Heart right ventricle (tissue), 16 donors: ENCODE data around the gene SLC26A9. TPM values are rescaled to one million over a fixed set of nuclear protein-coding genes. Genes with fewer than 3 reads are reported as not detected.

Source experiments
- ATAC-seq, 8 donors: fragments of 200-7000 bp; cut with Tn5 transposase; one replicate each; pipeline ENCODE4 v1.9.1; 2020; ENCODE audit warnings: mild to moderate bottlenecking in 8 of 8, moderate library complexity in 8 of 8, moderate number of reproducible peaks in 1 of 8
- DNase-seq, 2 donors: peaks; one replicate each; pipeline ENCODE4 v3.0.0-alpha.2; 2020
- H3K27ac ChIP-seq, 10 donors: fragments of 200-600 bp; sonication (generic) in 2 of 10; one replicate each; pipeline versions ENCODE4 v1.5.0 to v1.8.0; 2020 to 2022; ENCODE audit warnings: mild to moderate bottlenecking in 3 of 10
- H3K27me3 ChIP-seq, 7 donors: fragments of 200-600 bp; one replicate each; pipeline ENCODE4 v1.8.0; 2021 to 2022; ENCODE audit warnings: mild to moderate bottlenecking in 2 of 7
- H3K36me3 ChIP-seq, 9 donors: fragments of 200-600 bp; sonication (generic) in 1 of 9; one replicate each; pipeline versions ENCODE4 v1.5.0 to v1.8.0; 2020 to 2022; ENCODE audit warnings: mild to moderate bottlenecking in 2 of 9
- H3K4me1 ChIP-seq, 9 donors: fragments of 200-600 bp; sonication (generic) in 1 of 9; one replicate each; pipeline versions ENCODE4 v1.5.0 to v1.8.0; 2020 to 2022; ENCODE audit warnings: mild to moderate bottlenecking in 4 of 9
- H3K4me3 ChIP-seq, 10 donors: fragments of 200-600 bp; sonication (generic) in 2 of 10; one replicate each; pipeline versions ENCODE4 v1.5.0 to v1.8.0; 2020 to 2022; ENCODE audit warnings: mild to moderate bottlenecking in 7 of 10, moderate library complexity in 2 of 10
- H3K9me3 ChIP-seq, 11 donors: fragments of 200-600 bp in 10 of 11; sonication (generic) in 2 of 11; one replicate each; pipeline versions ENCODE4 v1.5.0 to v1.8.0; 2013 to 2022; ENCODE audit warnings: mild to moderate bottlenecking in 2 of 11, control low read depth in 1 of 11, moderate library complexity in 1 of 11
- WGBS, 2 donors: extraction: QIAGEN DNeasy Blood & Tissue Kit; methylation state at CpG; one replicate each; pipeline ENCODE4 v1.1.7; 2013; ENCODE audit warnings: inconsistent platforms in 1 of 2; 5-methylcytosine and 5-hydroxymethylcytosine counted together
- intact Hi-C, 10 donors: fragments of 100-400 bp; cut with DNase I; formaldehyde crosslinking; loops; one replicate each; pipeline versions ENCODE4 v1.11.1 to v1.14.2; 2022
- polyA plus RNA-seq, 2 donors: library from polyadenylated mRNA; stranded (reverse); fragments of 200-250 nt; gene quantifications; one replicate each; pipeline ENCODE4 v1.2.3, GENCODE V29; 2013
- total RNA-seq, 10 donors: library from RNA; stranded (reverse); fragmentation: NEBNext Ultra II Directional in 3 of 10; extraction: Animal tissue kit (Norgen Biotek cat#: 25700) in 3 of 10; gene quantifications; one replicate each; pipeline versions ENCODE4 v1.2.1 to v1.2.4, GENCODE V29; 2021 to 2023
- TF ChIP-seq, protein P1 (sequence below), 9 donors: fragments of 200-600 bp; sonication (generic) in 2 of 9; IDR thresholded peaks; one replicate each; pipeline versions ENCODE4 v1.5.0 to v1.8.0; 2021 to 2022; ENCODE audit warnings: antibody characterized with exemption in 9 of 9, mild to moderate bottlenecking in 5 of 9, moderate library complexity in 1 of 9
- donor health status: Arrhythmogenic right ventricular cardiomyopathy.
- donor health status: ischemic (EF 13 %, LVEDD 7.1; RV severe dilation, severe dysfunction).
- donor health status: healthy with polysubstance abuse.
- donor health status: DM: no; HTN: yes; CAD: no.
- donor health status: DM: no; HTN: no; CAD: no.
- donor health status: ischemic (EF 25% LVEDD 6.9; RV normal size, moderate dysfunction).
- donor health status: ischemic (EF 25% LVEDD 5.7; RV mildly dilated, moderate dysfunction).
- donor health status: healthy.
- donor health status: DM: yes; HTN: yes; CAD: no.
- donor health status: Ischemic cardiomyopathy.
- donor health status: ischemic (EF 35%, LVEDD 5.7; RV mildly dilated, moderate dysfunction).
- donor health status: nonischemic (EF 11% LVEDD 7.7; RV severe dilation, severe dysfunction).
- donor health status: DM: yes; HTN: yes; CAD: no.
- donor health status: PGD.
- donor health status: ischemic (EF 29% LVEDD 5.4; RV normal size, mild dysfunction).
- donor health status: nonischemic (EF 23%, LVEDD 6.1; RV moderate dilation, normal function).

The SLC26A9 gene
- total and polyA plus RNA-seq, 12 donors, result 3.3 to 41.1 (median 12.7) TPM

DNA sequence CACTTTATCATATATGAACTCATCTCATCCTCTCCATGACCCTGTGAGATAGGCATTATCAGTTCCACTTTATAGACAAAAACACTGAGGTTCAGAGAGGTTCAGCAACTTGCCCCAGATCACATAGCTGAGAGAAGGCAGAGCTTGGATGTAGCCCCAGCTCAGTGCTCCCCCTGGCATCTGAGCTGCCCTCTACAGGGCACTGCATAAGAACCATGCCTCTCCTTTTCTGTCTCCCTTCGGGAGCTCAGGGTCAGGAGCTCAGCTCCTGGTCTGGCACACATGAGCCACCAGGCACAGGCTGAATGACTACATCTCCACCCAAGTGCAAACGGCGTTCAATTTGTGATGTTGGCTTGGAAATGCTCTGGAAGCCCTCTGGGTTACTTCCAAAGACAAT is 43.0 kb upstream of the SLC26A9 start:
- Histone ChIP-seq H3K27ac (peak overlapping the region in 1 of 10 donors; percentile 26), H3K36me3 (peaks cover 0 to 7% (median 0%) of the 10 kb centered on the region in 9 donors), H3K27me3 (no peaks in the 10 kb centered on the region), H3K4me3 (no peak overlapping the region), H3K9me3 (no peaks in the 10 kb centered on the region), H3K4me1 (peaks cover 0 to 49% (median 15%) of the 10 kb centered on the region in 9 donors)
- DNase-seq (no peak), ATAC-seq (no peak)
- 68 to 81% methylated on average over 3 of the region's 3 CpGs for WGBS, 2 donors
- intact Hi-C loops, result loop anchor here in 3 of 10 donors (5.0 kb wide), 3 partner anchors 46 to 121 kb away; no protein-coding TSS in a partner anchor
- TF ChIP-seq, protein P1, sequence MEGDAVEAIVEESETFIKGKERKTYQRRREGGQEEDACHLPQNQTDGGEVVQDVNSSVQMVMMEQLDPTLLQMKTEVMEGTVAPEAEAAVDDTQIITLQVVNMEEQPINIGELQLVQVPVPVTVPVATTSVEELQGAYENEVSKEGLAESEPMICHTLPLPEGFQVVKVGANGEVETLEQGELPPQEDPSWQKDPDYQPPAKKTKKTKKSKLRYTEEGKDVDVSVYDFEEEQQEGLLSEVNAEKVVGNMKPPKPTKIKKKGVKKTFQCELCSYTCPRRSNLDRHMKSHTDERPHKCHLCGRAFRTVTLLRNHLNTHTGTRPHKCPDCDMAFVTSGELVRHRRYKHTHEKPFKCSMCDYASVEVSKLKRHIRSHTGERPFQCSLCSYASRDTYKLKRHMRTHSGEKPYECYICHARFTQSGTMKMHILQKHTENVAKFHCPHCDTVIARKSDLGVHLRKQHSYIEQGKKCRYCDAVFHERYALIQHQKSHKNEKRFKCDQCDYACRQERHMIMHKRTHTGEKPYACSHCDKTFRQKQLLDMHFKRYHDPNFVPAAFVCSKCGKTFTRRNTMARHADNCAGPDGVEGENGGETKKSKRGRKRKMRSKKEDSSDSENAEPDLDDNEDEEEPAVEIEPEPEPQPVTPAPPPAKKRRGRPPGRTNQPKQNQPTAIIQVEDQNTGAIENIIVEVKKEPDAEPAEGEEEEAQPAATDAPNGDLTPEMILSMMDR (IDR thresholded peaks at IDR 0.05), result peak in 2 of 9 donors; percentile 9

DNA sequence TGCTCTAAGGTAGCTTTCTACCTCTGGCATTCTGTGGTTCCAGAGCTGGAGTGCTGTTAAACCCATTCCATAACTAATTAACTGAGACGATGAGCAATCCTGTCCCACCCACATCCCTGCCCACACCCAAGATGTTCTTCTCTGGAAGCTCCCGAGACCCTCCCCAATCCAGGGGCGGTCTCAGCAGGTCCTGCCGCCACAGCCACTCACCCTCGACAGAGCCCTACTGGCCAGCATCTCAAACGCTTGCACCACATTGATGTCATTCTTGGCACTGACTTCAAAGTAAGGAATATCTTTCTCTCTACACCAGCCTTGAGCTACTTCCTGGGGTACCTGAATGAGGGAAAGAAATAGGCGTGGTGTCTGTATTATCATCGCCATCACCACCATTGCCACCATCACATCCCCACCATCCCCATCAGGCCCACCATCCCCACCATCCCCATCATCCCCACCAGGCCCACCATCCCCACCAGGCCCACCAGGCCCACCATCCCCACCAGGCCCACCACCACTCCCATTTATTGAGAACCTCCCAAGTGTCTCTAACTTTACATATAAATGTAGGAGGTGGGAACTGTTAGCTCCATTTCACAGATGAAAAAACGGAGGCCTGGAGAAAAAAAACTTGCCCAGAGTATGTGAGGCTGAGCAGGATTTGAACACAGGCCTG is 42.2 kb upstream of the SLC26A9 start:
- Histone ChIP-seq H3K27ac (no peak overlapping the region), H3K36me3 (peaks cover 0 to 3% (median 0%) of the 10 kb centered on the region in 9 donors), H3K4me3 (no peak overlapping the region), H3K4me1 (peaks cover 0 to 49% (median 15%) of the 10 kb centered on the region in 9 donors), H3K9me3 (no peaks in the 10 kb centered on the region), H3K27me3 (no peaks in the 10 kb centered on the region)
- TF ChIP-seq, protein P1 (IDR thresholded peaks at IDR 0.05), result no peak
- ATAC-seq, result peak in 1 of 8 donors; percentile 59
- intact Hi-C loops, result loop anchor here in 4 of 10 donors (2.0 to 5.0 kb wide), 4 partner anchors 47 to 122 kb away; no protein-coding TSS in a partner anchor
- DNase-seq, result no peak
- WGBS, 2 donors, result 80 to 81% methylated on average over 9 of the region's 9 CpGs

DNA sequence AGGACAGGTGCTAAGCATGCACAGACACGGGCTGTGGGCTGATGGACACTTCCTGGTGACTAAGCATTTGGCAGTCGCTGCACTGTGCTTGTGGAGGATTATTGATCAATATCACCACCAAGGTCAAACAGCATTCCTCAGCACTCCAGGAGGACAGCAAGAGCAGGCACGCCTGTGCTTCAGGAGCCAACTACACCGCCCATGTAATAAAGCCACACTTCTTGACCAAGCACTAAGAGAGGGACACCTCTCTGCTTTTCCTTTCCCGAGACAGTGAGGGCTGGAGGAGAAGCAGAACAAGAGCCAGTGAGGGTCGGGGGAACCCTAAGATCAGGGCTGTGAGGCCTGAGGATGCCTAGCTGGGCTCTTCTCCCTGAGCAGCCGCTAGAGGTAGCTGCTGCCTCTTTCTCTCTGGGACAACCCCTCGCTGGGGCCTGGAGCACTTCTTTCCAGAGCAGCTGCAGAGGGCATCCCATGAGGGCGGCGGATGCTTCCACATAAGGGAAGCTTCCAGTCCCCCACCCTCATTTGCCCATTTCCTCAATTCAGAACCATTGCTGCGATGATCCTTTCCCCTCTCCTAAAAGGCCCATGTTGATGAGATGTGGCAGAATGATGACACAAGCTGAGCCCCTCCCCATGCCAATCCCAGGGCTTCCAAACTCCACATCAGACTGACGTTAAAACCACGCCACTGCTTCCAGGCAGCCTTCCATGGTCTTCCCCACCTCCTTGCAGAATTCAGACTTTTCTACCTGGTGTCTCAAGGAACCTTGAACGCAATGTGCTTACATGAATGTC is 40.9 kb upstream of the SLC26A9 start:
- Histone ChIP-seq H3K36me3 (peaks cover 0 to 3% (median 0%) of the 10 kb centered on the region in 9 donors), H3K9me3 (no peaks in the 10 kb centered on the region), H3K27me3 (no peaks in the 10 kb centered on the region), H3K27ac (no peak overlapping the region), H3K4me1 (peaks cover 0 to 48% (median 15%) of the 10 kb centered on the region in 9 donors), H3K4me3 (no peak overlapping the region)
- intact Hi-C loops, result loop anchor here in 9 of 10 donors (1.0 to 5.0 kb wide), 6 partner anchors 121 to 327 kb away; no protein-coding TSS in a partner anchor
- DNase-seq (peak; percentile 64 to 71), ATAC-seq (peak; percentile 73 to 89 (median 86))
- 35% methylated on average over 14 of the region's 14 CpGs for WGBS, 2 donors
- TF ChIP-seq, protein P1 (IDR thresholded peaks at IDR 0.05), result peak; percentile 44 to 85 (median 77)

DNA sequence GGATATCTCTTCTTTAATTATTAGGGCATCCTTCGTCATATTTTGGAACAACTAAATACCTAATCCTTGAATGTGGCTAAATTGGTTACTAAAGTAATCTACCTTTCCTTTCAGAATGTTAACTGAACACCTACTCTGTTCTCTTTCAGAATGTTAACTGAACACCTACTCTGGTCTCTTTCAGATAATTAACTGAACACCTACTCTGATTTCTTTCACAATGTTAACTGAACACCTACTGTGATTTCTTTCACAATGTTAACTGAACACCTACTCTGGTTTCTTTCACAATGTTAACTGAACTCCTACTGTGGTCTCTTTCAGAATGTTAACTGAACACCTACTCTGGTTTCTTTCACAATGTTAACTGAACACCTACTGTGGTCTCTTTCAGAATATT is 38.0 kb upstream of the SLC26A9 start:
- H3K4me3 ChIP-seq, result no peak overlapping the region
- H3K9me3 ChIP-seq, result no peaks in the 10 kb centered on the region
- TF ChIP-seq, protein P1 (IDR thresholded peaks at IDR 0.05), result no peak
- H3K36me3 ChIP-seq, result peaks cover 0 to 3% (median 0%) of the 10 kb centered on the region in 9 donors
- WGBS, 2 donors, result 96 to 98% methylated on average over 1 of the region's 1 CpG
- ATAC-seq (no peak), DNase-seq (no peak)
- no peaks in the 10 kb centered on the region for H3K27me3 ChIP-seq
- no peak overlapping the region for H3K27ac ChIP-seq
- intact Hi-C loops, result loop anchor here in 2 of 10 donors (5.0 kb wide), 2 partner anchors 126 to 324 kb away; no protein-coding TSS in a partner anchor
- peaks cover 1 to 28% (median 11%) of the 10 kb centered on the region in 9 donors for H3K4me1 ChIP-seq
